ENCODE data around the gene CD99L2. TPM values are rescaled to one million over a fixed set of nuclear protein-coding genes. Genes with fewer than 3 reads are reported as not detected.
A peak's percentile ranks its signal among the peaks of the same experiment; 100 is the strongest.
"Not testable (repeated sequence)": the region's sequence is repeated elsewhere in the genome, so short reads cannot be mapped to it uniquely, and the experiment has no call there.

CD99L2 gene
- total RNA-seq, 1 experiment from 2014 or later = 54.7 TPM

DNA sequence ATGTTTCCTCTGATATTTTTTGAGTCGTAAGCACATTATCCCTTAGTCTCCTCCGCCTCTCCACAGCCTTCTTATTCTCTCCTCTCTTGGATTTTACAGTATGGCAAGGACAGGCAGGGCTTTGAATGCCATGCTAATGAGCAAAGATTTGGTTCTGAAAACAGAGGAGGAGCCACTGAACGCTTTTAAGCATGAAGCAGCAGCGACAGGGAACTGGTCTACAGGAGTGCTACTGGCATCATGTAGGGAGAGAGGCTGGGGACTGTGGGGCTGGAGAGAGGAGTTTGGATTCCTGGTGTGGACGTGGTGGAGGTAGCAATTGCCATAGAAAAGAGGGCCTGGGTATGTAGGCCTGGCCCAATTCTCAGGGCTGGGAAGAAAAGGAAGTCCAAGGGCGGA is 4.6 kb upstream of the CD99L2 start:
- Histone ChIP-seq H3K9me3 (no peaks in the 10 kb centered on the region), H3K36me3 (no peaks in the 10 kb centered on the region), H3K27me3 (no peaks in the 10 kb centered on the region), H3K4me3 (no peak overlapping the region)
- DNase-seq = no peak

DNA sequence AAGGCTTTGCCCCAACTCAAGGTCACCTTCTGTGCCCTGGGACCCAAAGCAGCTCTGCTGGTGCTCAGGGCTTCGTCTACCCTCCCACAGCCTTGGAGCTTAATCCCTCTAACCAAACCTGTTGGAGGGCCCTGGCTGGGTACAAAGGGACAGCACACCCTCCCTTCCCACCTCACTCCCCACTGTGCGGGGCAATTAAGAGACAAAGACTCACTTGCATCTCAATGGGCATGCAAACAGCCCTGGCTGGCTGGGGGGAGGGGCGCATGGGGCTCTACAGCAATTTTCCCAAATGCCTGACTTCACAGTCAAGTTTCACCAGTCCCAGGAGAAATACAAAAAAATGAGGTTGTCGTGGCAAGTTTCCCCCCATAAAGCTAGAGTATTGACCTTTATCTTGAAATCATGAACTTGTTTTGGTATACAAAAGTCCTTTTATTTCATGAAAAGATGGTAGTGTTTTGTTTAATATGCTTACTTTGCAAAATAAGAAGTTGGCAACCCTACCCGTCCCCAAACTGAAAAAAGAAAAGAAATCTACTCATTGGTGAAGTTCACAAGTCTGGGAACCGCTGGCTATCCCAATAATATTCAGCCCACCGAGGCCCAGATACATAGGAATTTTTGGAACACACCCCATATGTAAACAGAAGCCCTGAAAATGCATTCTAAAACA is 4.1 kb upstream of the CD99L2 start:
- no peaks in the 10 kb centered on the region for H3K36me3 ChIP-seq
- H3K9me3 ChIP-seq = no peaks in the 10 kb centered on the region
- DNase-seq = no peak
- no peaks in the 10 kb centered on the region for H3K27me3 ChIP-seq
- H3K4me3 ChIP-seq = no peak overlapping the region

DNA sequence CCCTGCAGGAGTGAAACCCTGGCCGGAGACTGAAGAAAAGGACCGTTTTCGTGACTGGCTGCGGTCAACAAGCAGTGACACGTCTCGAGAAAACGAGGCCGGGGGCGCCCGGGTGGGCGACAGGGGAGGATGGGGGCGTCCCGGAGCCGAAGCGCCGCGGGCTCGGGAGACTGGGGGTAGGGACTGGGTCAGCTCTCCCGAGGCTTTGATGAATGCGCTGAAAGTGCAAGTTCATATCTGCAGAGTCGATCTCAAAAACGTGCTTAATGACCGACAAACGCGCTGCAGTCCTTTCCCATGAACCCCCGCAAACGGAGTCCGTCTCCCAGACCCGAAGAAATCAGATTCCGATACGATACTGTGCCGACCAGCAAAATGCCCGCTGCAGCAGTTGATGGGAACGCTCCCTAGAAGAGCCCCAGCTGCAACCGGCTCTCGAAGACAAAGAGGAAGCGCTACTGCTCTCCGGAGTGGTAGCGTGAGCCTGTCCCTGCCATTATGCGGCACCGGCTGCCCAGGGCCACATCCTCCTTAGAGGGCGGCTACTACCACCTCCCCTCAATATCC is 806 bp upstream of the CD99L2 start:
- Histone ChIP-seq H3K4me3 (peak overlapping the region; percentile 63), H3K27me3 (no peaks in the 10 kb centered on the region), H3K36me3 (no peaks in the 10 kb centered on the region), H3K9me3 (no peaks in the 10 kb centered on the region)
- DNase-seq = no peak

DNA sequence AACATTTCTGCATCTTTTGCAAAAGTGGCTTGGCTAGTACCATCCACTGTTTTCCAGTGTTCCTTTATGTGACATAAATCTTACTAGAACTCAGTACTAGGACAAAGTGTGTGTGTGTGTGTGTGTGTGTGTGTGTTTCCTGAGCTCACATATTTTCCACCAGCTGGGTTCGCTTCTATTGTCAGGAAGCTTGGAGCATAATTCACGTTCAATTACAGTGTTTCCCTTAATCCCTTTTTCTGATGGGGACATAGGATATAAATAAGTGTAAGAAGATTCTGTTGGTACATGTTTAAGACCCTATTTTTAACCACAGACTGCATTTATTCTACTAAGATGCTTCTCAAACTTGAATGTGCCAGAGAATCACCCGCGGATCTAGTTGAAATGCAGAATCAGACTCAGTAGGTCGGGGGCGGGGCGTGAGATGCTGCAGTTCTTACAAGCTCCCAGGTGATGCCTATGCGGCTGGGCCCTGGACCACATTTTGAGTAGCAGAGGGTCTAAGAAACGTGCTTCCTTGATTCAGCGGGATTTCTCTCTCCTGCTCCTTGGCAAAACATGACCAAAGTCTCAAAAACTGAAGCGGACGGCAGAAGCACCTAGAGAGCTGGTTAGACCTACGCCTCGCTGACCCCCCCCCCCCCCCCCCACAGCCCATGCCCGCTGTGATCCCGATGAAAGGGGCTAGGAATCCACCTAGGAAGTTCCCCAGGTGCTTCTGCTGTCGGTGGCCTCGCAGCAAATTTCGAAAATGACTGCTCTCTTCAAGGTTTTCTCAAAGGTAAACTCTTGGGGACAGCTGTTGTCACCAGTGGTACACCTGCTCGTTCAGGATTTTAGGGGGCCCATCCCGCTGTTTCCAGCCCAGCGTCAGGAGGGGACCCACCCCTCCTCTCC is 797 bp downstream of the CD99L2 start:
- no peaks in the 10 kb centered on the region for H3K9me3 ChIP-seq
- no peaks in the 10 kb centered on the region for H3K27me3 ChIP-seq
- peak; percentile 16 for DNase-seq
- H3K4me3 ChIP-seq = peak overlapping the region; percentile 63
- H3K36me3 ChIP-seq = no peaks in the 10 kb centered on the region

DNA sequence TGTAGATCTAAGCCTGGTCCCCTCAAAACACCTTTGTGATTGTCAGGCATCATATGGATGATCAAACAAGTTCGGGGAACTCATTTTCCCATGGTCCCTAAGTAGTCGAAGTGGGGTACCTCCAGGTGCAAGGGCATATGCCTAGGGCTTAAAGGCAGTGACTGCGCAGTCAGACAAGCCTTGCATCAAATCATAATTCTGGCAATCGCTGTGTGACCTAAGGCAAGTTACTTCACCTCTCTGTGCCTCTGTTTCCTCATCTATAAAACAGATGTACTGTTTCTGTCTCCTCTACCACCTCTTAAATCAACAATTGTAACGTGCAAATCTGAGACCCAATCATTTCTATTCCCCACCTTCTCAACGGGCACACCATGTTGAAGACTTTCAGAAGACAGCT is 1.8 kb downstream of the CD99L2 start:
- H3K9me3 ChIP-seq = no peaks in the 10 kb centered on the region
- no peak for DNase-seq
- no peaks in the 10 kb centered on the region for H3K27me3 ChIP-seq
- H3K4me3 ChIP-seq = no peak overlapping the region
- no peaks in the 10 kb centered on the region for H3K36me3 ChIP-seq

DNA sequence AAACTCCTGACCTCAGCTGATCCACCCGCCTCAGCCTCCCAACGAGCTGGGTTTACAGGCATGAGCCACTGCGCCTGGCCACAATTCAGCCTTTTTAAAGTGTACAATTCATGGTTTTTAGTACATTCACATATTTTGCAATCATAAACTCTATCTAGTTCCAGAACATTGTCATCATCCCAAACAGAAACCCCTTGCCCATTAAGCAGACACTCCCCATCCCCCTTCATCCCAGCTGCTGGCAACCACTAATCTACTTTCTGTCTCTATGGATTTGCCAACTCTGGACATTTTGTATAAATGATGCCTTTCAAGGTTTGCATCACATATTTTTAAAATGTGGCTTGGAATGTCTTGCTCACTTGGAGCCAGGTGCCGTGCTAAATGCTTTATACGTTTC is 4.5 kb downstream of the CD99L2 start:
- Histone ChIP-seq H3K27me3 (no peaks in the 10 kb centered on the region), H3K36me3 (no peaks in the 10 kb centered on the region), H3K9me3 (no peaks in the 10 kb centered on the region), H3K4me3 (no peak overlapping the region)
- no peak for DNase-seq

DNA sequence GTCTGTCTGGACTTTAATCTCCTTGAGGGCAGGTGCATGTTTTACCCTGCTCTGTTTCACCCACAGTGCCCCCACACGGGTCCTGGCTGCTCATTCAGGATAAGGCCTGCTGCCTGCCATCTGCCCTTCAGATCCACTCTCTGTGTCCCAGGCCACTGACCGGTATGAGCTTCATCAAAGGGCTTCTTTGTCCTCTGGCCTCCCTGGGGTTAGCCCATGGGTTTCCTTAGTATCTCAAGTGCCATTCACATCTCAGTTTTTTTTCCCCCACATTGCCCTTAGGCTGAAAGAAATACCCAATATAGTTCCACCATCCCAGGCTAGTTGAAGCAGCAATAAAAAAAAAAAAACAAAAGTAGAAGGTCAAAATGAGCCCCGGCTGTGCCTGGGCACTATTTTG is 9.3 kb downstream of the CD99L2 start:
- DNase-seq = no peak
- H3K36me3 ChIP-seq = no peaks in the 10 kb centered on the region
- H3K9me3 ChIP-seq = no peaks in the 10 kb centered on the region
- no peak overlapping the region for H3K4me3 ChIP-seq
- H3K27me3 ChIP-seq = no peaks in the 10 kb centered on the region

DNA sequence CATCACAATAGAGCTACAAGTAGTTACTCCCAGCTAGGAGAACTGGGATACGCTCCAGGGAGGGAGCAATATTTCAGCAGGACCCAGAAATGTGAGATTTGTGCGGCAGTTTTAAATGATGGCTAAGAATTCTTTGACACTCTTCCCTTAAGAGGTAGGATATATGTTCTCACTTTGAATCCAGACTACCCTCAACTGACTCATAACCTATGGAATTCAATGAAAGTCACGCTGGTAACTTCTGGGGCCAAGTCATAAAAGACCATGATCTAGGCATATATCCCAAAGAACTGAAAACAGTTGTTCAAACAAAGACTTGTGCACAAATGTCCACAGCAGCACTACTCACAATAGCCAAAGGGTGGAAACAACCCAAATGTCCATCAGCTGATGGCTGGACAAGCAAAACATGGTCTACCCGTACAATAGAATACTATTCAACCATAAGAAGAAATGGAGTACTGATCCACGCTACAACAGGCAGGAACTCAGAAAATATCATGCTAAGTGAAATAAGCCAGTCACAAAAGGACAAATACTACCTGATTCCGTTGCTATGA is 10.5 kb downstream of the CD99L2 start:
- no peaks in the 10 kb centered on the region for H3K27me3 ChIP-seq
- no peaks in the 10 kb centered on the region for H3K9me3 ChIP-seq
- H3K36me3 ChIP-seq = no peaks in the 10 kb centered on the region
- no peak overlapping the region for H3K4me3 ChIP-seq
- DNase-seq = no peak

DNA sequence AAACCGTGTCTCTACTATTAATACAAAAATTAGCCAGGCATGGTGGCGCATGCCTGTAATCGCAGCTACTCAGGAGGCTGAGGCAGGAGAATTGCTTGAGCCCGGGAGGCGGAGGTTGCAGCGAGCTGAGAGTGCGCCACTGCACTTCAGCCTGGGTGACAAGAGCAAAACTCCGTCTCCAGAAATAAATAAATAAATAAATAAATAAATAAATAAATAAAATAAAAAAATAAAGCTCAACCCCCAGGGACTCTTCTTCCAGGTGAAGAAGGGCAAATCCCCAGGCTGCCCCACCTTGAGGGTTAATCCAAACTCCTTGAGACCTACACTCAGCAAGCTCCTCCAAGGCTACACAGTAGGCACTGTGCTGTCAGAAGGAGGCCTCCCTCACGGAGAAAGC is 11.2 kb downstream of the CD99L2 start:
- not testable (repeated sequence) for DNase-seq, H3K9me3 ChIP-seq, H3K4me3 ChIP-seq, H3K36me3 ChIP-seq, H3K27me3 ChIP-seq

DNA sequence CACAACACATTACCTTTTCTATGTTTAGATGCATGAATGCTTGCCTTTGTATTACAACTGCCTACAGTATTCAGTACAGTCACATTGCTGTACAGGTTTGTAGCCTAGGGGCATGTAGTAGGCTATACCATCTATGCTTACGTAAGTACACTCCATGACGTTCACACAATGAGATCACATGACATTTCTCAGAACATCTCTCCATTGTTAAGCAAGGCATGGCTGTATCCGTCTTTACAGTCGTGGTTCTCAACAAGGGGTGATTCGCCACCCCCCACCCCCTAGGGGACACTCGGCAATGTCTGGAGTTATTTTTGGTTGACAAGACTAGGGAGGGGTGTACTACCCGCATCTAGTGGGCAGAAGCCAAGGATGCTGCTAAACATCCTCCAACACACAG is 12.1 kb downstream of the CD99L2 start:
- H3K4me3 ChIP-seq = no peak overlapping the region
- H3K36me3 ChIP-seq = no peaks in the 10 kb centered on the region

DNA sequence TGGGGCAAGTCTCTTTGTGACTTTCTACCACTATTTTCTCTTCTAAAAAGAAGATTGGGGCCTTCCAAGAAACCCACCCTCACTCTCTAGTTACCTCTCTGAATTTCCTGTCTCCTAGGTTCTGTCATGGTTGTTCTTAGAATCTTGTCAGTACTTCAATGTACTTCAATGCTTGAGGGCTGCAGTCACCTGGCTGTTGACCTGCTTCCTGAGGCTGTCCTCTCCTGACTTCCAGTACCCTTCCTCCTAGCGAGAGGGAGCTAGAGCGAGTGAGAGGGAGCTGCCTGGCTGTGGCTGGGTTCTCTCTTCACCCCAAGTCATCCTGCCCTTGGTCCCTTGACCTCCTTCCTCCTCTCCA is 17.7 kb downstream of the CD99L2 start:
- Histone ChIP-seq H3K27me3 (no peaks in the 10 kb centered on the region), H3K36me3 (no peaks in the 10 kb centered on the region), H3K4me3 (no peak overlapping the region), H3K9me3 (no peaks in the 10 kb centered on the region)
- no peak for DNase-seq

More for the DNA sequence above, 12.1 kb downstream of the CD99L2 start:
- Histone ChIP-seq H3K27me3 (no peaks in the 10 kb centered on the region), H3K9me3 (no peaks in the 10 kb centered on the region)
- DNase-seq = no peak

DNA sequence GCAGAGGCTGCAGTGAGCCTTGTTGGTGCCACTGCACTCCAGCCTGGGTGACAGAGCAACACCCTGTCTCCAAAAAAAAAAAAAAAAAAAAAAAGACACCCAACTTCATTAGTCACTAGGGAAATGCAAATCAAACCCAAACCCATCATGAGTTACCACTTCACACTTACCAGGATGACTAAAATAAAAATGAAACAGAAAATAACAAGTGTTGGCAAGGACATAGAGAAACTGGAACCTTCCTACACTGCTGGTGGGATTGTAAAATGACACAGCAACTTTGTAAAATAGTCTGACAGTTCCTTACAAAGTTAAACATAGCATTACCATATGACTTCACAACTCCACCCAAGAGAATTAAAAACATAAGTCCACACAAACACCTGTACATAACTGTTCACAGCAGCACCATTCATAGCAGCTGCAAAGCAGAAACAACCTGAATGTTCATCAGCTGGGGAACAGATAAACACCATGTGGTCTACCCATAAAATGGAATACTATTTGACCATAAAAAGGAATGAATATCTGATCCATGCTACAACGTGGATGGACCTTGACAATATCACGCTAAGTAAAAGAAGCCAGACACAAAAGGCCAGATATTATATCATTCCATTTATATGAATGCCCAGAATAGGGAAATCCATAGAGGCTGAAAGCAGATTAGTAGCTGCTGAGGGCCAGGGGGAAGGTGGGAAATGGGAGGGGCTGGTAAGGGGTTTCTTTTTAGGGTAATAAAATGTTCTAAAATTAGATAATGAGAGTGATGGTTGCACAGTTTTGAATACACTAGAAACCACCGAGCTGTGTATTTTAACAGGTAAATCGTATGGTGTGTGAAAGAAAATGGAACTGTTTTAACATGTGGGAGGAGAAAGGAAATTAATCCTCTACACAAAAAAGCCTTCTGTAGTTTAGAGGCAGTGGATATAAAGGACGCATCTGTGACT is 18.3 kb downstream of the CD99L2 start:
- DNase-seq = no peak
- no peaks in the 10 kb centered on the region for H3K9me3 ChIP-seq

DNA sequence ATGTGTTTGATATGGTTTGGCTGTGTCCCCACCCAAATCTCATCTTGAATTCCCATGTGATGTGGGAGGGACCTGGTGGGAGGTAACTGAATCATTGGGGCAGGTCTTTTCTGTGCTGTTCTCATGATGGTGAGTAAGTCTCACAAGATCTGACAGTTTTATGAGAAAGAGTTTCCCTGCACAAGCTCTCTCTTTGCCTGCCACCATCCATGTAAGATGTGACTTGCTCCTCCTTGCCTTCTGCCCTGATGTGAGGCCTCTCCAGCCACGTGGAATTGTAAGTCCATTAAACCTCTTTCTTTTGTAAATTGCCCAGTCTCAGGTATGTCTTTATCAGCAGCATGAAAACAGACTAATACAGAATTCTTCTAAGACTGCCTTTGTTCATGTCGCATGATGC is 22.8 kb downstream of the CD99L2 start:
- DNase-seq, H3K36me3 ChIP-seq, H3K4me3 ChIP-seq, H3K9me3 ChIP-seq, H3K27me3 ChIP-seq: not testable (repeated sequence)

More for the DNA sequence above, 18.3 kb downstream of the CD99L2 start:
- no peaks in the 10 kb centered on the region for H3K27me3 ChIP-seq
- H3K36me3 ChIP-seq = no peaks in the 10 kb centered on the region
- H3K4me3 ChIP-seq = no peak overlapping the region

DNA sequence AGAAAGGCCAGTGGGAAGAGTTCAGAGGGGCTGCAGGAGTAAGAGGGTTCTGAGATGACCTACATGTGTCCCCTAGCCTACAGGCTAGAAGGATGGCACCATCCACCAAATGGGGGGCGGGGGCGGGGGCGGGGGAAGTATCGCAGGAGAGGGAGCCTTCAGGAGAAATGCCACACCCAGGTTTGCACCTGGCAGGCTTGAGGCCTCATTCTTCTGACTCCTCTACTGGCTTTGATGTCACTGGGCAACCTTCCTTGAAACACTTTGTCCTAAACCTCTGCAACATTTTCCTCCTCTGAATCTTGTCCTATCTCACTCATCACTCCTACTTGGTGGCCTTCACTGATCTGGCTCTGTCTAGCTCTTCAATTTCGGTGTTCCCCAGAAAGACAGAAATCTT is 24.0 kb downstream of the CD99L2 start:
- Histone ChIP-seq H3K9me3 (no peaks in the 10 kb centered on the region), H3K36me3 (no peaks in the 10 kb centered on the region), H3K27me3 (no peaks in the 10 kb centered on the region), H3K4me3 (no peak overlapping the region)
- no peak for DNase-seq

DNA sequence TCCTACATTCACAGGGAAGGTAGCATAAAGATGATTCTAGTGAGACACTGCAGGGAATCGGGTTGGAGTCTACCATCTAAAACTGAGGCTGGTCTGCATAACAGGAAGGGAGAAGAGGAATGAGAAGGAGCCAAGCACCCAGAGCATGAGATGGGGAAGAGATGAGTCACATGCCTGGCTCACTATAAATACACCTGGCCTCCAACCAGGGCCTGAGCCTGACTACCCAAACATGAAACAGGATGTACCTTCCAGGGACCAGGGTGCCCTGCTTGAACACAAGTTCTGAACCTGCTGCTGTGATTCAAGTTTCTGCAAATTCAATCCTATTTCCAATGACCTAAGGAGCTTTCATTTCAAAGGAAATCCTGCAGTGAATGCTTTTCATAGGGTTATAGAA is 24.9 kb downstream of the CD99L2 start:
- H3K9me3 ChIP-seq = no peaks in the 10 kb centered on the region
- H3K27me3 ChIP-seq = no peaks in the 10 kb centered on the region
- DNase-seq = peak; percentile 48
- H3K36me3 ChIP-seq = no peaks in the 10 kb centered on the region
- H3K4me3 ChIP-seq = no peak overlapping the region

DNA sequence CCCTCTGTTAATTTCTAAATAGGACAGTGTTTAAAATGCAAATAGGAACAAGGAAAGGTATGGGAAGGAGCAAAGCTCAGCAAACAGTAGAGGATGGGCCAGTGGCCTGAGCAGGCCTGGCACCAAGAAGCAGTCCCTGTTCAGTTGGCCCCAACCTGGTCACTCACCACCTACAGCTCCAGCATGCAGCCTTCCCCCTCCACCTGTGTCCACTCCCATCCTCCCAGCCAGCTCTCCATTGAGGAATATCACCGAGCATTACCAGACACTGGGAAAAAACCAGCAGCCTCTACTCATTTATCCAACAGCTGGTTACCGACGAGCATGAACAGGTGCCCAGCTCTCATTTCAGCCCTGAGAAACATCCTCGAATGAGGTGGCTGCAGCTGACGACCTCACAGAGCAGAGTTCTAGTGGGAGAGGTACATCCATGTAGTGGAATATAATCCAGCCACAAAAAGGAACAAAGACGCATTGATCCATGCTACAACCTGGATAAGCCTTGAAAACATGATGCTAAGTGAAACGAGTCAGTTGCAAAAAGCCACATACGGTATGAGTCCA is 25.6 kb downstream of the CD99L2 start:
- Histone ChIP-seq H3K27me3 (no peaks in the 10 kb centered on the region), H3K9me3 (no peaks in the 10 kb centered on the region), H3K4me3 (no peak overlapping the region), H3K36me3 (no peaks in the 10 kb centered on the region)
- no peak for DNase-seq

Data from MG63 (cell line).